Effector CD4-positive, alpha-beta T cell (primary cell): ENCODE measurements around the gene HSDL2.
"Not testable (repeated sequence)": the region's sequence is repeated elsewhere in the genome, so short reads cannot be mapped to it uniquely, and the experiment has no call there.

Source experiments
- DNase-seq: peaks from one replicate; pipeline ENCODE4 v3.0.0-alpha.2; 2020

Gene HSDL2

DNA sequence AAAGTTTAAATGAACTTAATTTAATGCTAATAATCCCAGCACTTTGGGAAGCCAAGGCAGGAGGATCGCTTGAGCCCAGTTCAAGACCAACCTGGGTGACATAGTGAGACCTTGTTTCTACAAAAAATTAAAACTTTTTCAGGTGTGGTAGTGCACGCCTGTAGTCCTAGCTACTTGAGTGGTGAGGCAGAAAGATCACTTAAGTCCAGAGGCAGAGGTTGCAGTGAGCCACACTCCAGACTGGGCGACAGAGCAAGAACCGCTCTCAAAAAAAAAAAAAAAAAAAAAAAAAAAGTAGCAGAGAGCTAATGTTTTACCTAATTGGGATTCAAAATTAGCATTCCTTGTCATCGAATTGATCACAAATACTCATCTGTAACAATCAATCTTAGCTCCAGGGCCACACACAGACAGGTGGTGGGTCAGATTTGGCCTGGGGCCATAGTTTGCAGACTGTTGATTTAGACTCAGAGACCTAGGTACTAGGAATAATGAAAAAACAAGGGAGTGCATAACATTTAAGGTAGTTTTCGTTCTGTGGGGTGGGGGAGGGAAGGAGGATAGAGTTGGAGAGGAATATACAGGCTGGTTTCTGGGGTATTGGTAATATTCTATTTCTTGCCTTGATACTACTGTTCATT is 21.4 kb downstream of the HSDL2 start:
- no peak for DNase-seq

DNA sequence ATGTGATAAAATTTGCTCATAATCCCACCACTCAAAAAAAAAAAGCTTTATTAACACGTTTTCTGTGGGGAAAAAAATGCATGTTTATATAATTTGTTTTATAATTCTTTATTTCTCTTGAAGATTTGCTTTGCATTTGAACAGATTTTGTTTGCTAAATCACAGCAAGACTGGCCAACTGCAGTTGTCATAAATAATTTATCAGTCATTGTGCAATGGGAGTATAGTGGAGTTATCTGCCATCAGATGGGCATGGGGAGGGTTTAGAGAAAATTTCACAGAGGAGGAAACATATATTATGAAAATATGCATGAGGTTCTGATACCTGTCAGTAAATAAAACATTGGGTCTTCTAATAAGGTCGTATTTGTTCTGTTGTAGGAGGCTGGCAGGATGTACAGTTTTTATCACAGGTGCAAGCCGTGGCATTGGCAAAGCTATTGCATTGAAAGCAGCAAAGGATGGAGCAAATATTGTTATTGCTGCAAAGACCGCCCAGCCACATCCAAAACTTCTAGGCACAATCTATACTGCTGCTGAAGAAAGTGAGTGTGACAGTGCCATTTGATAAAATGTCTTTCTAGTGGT is 23.8 kb downstream of the HSDL2 start:
- DNase-seq = no peak

DNA sequence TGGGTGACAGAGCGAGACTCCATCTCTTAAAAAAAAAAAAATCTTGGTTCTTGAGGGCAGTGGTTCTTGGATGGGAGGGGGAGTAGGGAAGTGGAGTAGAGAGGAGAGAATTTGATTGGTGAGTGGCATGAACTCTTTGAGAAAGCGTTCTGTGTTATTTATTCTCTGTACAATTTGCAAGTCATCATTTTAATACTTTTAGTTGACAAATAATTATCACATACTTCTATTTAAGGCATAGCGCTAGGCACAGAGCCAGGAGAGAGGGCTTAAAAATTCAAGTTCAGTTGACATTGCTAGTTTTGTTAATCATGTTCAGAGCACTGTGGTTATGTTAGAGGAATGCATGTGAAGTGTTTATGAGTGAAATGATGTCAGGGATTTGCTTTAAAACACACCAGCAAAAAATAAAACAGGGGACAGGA is 24.6 kb downstream of the HSDL2 start:
- no peak for DNase-seq

DNA sequence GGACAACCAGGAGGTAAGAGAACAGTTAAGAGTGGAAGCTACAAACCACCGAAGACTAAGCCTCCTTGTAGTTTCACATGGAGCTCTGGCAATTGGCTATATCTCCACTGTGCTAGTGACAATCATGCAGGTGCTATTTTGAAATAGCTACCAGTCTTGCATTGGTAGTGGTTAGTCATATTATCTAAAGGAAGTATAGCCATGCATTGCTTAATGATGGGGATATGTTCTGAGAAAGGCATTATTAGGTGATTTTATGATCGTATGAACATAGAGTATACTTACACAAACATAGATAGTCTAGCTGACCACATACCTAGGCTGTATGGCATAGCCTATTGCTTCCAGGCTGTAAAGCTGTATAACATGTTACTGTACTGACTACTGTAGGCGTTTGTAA is 28.4 kb downstream of the HSDL2 start:
- no peak for DNase-seq

DNA sequence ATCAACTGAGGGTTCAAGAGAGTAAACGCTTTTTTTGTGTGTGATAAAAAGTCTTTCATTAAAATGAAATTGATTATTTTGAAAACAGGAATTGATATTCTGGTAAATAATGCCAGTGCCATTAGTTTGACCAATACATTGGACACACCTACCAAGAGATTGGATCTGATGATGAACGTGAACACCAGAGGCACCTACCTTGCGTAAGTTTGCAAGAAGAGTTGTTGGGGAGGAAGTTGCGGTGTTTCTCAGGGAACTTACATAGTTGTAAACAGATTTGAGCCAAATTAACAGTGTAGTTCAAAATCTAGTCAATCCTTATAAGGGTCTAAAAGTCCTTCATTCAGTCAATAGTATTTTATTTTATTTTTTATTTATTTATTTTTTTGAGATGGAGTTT is 28.9 kb downstream of the HSDL2 start:
- DNase-seq = no peak

DNA sequence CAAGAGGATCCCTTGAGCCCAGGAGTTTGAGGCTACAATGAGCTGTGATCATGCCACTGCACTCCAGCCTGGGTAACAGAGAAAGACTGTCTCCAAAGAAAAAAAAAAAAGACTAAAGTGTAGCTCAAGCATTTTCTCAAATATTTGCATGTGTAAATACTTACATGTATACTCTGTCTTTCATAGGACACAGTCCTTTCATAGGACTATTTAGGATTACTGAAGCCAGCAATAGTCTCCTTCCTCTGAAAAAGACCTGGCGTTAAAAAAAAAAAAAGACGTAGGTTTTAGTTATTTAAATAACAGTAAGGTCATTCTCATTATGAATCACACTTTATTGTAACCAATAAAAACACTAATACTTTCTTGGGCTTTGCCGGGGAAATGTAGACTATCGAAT is 29.9 kb downstream of the HSDL2 start:
- DNase-seq = no peak

DNA sequence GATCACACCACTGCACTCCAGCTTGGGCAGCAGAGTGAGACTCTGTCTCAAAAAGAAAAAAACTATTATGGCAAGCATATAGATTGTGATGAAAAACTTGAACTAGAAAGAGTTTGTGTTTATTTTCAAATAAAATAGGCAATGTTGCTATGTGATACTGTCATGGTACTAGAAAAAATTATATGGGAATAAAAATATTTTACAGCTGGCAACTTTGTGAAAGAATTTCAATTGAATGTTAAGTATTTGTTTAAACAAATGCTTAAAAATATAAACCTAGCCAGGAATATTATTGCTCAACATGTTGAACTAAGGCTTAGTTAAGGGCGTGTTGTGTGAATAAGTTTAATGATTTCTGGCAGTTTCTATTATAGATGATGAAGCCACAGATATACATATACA is 31.7 kb downstream of the HSDL2 start:
- no peak for DNase-seq

DNA sequence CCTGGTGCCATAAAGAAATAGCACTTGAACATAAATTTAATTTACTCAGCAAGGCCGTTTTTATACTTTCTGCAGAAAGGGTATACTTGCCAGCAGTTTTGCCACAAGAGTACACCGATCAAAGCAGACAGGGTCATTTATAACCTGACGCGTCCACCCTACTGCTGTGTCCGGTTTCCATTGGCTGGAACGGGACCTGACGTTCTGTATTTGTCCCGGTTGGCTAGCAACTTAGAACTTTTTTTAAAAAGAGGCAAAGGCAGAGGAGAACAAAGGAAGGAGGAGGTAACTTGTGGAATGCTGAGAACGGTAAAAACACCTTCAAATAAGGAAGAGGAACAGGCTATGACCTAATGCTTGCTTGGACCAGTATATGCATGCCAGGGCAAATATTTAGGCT is 33.8 kb downstream of the HSDL2 start:
- DNase-seq = not testable (repeated sequence)

DNA sequence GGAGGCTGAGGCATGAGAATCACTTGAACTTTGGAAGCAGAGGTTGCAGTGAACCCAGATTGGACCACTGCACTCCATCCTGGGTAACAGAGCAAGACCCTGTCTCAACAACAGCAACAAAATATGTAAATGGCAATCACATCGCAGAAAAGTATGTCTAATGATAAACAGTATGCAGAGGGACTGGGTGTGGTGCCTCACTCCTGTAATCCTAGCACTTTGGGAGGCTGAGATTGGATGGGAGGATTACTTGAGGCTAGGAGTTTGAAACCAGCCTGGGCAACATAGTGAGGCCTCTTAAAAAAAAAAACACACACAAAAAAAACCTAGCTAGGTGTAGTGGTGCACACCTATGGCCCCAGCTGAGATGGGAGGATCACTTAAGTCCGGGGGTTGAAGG is 40.3 kb downstream of the HSDL2 start:
- no peak for DNase-seq

DNA sequence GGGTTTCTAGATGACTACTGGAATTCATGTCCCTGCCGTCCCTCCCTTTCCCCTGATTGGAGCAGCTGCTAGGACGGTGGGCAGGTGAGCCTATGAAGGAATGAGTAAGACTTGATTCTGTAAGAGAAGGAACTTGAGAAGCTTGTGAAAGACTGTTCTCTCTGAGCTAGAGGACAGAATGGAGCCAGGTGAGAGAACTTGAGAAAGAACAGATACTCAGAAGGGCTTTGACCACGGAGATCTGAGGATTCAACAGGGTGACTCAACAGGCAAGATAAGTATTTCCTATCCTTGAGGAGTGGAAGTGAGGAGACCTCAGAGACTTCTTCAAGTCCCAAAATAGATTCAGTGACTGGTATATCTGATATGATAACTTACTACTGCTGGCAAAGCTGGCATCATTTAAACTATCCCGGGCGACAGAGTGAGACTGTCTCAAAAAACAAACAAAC is 41.9 kb downstream of the HSDL2 start:
- no peak for DNase-seq

DNA sequence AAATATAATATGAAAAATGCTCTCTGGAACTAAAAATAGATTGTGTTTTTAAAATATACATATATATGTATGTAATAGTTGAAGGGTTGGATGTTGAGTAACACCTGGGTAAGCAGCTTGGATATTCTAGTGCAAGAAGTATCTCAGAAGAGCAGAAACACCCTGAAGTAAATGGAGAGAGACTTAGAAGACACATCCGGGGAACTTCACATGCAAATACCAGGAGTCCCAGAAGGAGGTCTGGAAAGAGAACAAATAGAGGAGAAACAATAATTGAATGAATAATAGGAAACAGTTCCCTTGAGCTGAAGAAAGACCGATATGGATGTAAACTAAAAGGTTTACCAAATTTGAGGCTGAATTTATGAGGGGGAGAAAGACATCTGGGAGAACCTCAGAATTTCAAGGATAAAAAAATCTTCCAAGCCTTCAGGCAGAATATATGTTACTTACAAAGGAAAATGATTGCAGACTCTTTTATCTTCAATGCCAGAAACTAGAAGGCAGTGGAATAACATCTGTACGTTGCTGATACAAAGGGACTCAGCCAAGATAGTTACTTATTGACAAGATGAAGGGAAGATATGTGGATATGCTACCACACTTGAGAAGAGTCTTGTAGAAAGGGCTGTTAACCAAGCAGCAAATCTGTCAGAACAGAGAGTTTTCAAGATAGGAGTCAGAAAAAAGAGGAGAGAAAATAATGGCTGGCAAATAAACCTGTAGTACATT is 42.7 kb downstream of the HSDL2 start:
- DNase-seq = no peak

DNA sequence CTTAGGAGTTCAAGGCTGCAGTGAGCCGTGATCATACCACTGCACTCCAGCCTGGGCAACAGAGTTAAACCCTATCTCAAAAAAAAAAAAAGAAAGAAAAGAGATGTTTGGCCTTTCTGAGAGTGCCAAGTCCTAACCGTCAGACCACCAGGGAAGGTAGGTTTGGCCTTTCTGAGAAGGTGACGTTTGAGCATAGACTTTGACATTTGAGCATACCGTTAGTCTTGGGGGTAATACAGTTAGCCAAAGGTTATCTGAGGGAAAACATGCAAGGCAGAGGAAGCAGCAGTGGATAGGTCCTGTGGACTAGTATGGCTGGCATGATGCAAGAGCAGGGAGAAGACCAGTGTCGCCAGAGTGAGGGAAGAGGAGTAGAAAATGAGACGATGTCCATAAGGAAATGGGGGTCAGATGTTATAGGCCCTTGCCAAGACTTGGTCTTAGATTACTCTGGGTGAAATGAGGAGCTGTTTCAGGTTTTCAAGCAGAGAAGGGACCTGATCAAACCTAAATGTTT is 50.2 kb downstream of the HSDL2 start:
- DNase-seq = no peak

DNA sequence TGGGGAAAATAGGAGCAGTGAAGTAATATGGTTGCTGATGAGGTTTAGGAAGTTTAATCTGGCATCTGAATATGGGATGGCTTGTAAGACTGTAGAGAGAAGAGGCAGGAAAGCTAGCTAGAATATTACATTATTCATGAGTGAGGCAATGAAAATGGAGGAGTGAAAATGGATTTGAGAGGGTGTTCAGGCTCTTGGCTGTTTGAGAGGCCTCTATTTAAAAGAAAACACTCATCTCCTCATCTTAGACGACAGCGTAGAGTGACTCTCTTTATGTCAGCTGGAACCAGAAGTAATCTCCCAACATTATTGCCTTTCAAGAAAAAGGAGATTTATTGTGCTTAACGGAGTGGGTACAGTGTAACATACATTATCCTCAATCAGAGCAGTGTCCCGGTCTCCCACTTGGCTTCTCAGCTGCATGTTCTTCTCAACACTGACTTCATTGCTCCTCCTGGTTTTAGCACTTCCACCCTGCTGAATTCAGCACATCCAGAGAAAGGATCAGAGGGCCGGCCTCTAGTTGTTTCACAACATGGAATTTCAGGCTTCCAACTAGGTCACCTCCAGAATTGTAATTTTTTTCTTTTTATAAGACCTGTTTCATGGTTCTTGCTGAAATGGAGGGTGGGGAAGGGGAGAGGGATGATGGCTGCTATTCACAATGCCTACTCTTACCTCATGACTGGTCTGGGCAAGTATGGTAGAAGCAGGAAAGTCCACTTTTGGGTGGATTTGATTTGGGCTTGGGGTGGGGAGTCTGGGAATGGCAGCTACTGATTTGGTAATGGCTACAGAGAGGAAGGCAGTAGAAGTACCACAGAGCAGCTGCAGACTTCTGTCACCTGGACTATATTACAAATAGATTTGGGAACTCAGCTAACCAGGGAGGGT is 53.8 kb downstream of the HSDL2 start:
- no peak for DNase-seq

DNA sequence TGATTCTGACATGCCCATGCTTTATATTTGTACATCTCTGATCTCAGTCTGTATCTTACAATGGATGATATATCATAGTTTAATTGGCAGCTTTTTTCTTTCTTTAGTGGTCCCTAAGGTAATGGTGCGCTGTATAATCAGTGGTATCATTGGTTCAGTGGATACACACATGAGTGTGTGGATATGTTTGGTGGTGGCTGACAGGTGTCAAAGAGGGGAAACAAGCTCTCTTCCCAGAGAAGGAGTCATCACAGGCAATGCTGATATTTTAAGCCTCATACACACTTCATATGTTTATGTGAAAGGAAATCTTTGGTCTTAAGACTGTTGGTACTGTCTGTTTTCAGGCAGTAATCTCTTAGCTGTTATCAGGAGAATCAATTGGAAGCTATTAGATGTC is 54.6 kb downstream of the HSDL2 start:
- no peak for DNase-seq

DNA sequence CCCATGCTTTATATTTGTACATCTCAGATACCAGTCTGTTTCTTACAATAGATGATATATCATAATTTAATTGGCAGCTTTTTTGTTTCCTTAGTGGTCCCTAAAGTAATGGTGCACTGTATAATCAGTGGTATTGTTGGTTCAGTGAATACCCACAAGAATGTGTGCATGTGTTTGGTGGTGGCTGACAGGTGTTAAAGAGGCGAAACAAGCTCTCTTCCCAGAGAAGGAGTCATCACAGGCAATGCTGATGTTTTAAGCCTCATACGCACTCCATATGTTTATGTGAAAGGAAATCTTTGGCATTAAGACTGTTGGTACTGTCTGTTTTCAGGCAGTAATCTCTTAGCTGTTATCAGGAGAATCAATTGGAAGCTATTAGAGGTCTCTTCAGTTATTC is 57.5 kb downstream of the HSDL2 start:
- no peak for DNase-seq

DNA sequence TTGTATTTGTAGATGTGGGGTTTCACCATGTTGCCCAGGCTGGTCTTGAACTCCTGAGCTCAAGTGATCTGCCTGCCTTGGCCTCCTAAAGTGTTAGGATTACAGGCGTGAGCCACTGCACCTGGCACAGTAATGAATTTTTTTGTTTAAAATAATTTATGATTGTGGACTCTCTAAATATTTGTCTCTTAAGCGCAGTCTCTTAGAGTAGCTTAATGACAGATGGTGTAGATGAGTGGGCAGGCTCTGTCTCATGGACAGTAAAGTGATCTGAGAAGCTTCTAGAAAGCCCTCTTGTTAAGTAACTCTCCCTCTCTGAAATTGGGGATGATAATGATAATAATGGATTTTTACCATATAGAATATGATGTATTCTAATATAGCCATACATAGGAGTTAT is 59.3 kb downstream of the HSDL2 start:
- no peak for DNase-seq

DNA sequence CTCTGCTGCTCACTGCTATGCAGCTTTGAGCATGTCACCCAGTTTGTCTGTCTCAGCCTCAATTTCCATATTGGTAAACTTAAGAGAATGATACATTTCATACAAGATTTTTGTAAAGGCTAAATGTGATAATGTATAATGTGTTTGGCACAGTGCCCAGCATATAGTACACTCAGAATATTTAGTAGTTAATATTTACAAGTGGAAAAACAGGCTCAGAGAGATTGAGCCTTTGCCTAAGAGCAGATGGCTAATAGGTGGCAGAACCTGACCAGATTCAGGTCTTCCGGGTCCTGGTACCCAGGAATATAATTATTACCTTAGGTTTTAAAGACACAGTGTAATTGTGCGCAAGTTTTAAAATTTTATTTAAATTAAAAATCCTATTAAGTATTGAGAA is 59.9 kb downstream of the HSDL2 start:
- DNase-seq = no peak

DNA sequence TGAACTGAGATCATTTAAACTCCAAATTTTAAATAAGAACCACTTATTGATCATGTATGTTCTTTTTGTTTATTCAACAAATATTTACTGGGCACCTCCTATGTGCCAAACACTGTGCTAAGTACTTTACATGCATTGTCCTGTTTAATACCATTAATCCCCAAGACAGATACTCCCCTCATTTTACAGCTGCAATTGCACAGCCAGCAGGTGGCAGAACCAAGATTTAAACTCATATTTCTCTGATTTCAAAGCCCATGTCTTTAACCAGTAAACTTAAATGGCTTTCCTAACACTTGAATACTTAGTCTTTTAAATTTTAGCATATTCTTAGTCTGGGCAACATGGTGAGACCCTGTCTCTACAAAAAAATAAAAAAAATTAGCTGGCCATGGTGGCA is 63.3 kb downstream of the HSDL2 start:
- DNase-seq = no peak

DNA sequence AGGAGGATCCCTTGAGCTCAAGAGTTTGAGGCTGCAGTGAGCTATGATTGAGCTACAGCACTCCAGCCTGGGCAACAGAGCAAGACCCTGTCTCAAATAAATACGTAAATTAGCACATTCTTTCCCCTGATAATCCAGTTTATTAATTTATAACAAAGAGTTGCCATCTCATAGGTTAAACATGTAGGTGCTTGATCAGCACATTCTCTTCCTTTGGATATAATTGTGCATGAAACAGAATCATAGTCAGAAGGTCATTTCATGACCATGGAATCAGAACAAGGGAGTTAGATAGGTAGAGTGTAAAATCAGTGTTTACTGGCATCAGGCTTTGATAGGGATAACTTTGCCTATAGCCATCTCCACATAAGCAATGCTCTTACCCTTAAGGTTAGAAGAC is 63.7 kb downstream of the HSDL2 start:
- no peak for DNase-seq

DNA sequence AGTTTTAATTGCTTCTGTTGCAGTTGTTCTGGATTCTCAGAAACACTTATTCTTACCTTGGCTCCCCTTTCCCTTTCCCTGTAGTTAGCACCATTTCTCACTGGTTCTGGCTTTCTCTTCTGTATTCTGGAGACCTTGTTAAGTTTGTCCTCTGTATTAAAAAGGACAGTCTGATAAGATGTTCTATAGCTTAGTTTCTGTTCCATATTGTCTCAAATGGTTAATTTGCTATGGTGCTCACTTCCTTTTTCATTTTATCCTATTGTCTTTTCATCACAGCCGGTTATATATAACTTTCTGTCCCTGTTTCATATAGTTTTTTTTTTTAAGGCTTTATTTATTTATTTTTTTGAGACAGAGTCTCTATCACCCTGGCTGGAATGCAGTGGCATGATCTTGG is 65.3 kb downstream of the HSDL2 start:
- no peak for DNase-seq

DNA sequence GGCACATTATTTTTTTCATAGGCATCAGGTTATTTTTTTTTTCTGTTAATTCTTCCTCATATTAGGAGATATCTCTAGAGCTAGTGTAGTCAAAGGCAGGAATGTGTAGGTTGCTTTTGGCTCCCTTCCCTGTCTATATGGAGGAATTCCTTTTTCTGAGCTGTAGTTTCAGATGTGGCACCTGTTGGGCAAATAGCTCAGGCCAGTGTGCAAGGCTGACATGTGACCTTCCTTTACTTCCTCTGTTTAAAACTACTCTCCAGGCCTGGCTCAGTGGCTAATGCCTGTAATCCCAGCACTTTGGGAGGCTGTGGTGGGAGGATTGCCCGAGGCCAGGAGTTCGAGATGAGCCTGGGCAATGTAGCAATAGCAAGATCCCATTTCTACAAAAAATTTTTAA is 66.2 kb downstream of the HSDL2 start:
- DNase-seq = no peak

DNA sequence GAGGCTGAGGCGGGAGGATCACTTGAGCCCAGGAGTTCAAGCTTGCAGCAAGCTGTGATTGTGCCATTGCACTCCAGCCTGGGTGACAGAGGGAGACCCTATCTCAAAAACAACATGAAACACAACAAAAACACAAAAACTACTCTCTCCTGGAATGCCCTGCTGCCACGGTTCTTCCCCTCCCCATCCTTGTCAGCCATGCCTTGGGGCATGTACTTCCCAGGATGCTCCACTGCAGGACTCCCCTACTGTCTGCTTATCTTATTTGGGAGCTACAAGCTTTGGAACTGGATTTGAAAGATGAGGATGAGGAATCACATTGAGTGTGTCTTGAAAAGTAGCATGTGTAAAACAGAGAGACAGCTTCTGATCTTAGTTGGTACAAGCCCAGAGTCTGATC is 66.6 kb downstream of the HSDL2 start:
- no peak for DNase-seq

DNA sequence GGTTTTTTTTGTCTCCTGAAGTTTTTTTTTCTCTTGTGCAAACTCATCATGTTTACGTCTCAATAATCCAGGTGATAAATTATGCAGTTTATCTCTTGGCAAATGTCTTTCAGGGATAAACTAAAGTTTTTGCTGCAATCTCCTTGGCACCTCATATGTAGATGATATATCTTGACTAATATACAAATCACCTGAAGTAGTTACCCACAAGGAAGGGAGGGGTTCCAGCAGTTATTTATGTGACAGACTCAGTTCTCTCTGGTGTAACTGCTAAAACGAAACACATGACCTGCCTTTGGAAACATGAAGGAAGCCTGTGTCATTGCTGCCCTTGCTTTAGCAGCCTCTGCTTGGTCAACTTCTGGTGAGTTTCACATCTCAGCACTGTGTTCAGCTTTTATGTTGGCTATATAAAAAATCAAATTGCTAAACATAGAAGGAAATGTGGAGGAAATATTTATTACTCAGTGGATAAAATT is 67.4 kb downstream of the HSDL2 start:
- no peak for DNase-seq
